ENCODE measurements around the gene RITA1. TPM values are rescaled to one million over a fixed set of nuclear protein-coding genes. Genes with fewer than 3 reads are reported as not detected.

RITA1 gene
- total and polyA plus RNA-seq, 10 of the 15 experiments (the other 5 are each of a cell fraction or from before 2014, with no cell fraction given), result 2.3 to 39.9 (median 24.8) TPM

- RAD21 ChIA-PET (ENCODE audit: unreplicated experiment), result interaction anchor here (0.6 to 0.9 kb wide), 2 partner anchors 9 to 33 kb away, joined by 3 read pairs; no protein-coding TSS in a partner anchor
- Histone ChIP-seq H2AFZ (ENCODE audit: control insufficient read depth, low read depth, low read length) (no peak overlapping the region), H3K9ac (ENCODE audit: control insufficient read depth, insufficient read depth, low read length) (no peak overlapping the region), H3K4me2 (ENCODE audit: control insufficient read depth, insufficient read depth) (no peak overlapping the region), H3K9me3 (replicated peaks; ENCODE audit: control insufficient read depth, insufficient read depth, low read length) (no peaks in the 10 kb centered on the region), H3K27me3 (replicated peaks in 1 of 2; ENCODE audit: control insufficient read depth in 2 of 2, insufficient read depth in 2 of 2, low read length in 1 of 2) (no peaks in the 10 kb centered on the region), H3K4me1 (ENCODE audit: control insufficient read depth, insufficient read depth, low read length) (peaks cover 14% of the 10 kb centered on the region), H3K79me2 (ENCODE audit: control insufficient read depth, insufficient read depth, low read length) (no peaks in the 10 kb centered on the region), H3K4me3 (no peak overlapping the region), H3K27ac (ENCODE audit: control insufficient read depth, insufficient read depth) (no peak overlapping the region), H3K36me3 (ENCODE audit: control insufficient read depth in 2 of 2, insufficient read depth in 2 of 2, low read length in 1 of 2) (no peaks in the 10 kb centered on the region), H4K20me1 (ENCODE audit: control insufficient read depth, insufficient read depth) (no peaks in the 10 kb centered on the region)
- intact Hi-C loops (cut with micrococcal nuclease; ENCODE audit: unreplicated experiment) (no loop called here), in situ Hi-C loops (cut with MboI) (loop anchor here (25.0 kb wide), 1 partner anchor 1763 kb away; no protein-coding TSS in a partner anchor)
- BruUV-seq (replicated peaks), result no TSS peak
- ATAC-seq (no peak), DNase-seq (ENCODE audit: low read depth, low spot score) (no peak), FAIRE-seq (no peak)
- SMC1A ChIA-PET (ENCODE audit: uncharacterized antibody, unreplicated experiment), result interaction anchor here (0.6 to 1.9 kb wide), 7 partner anchors 10 to 225 kb away, joined by 3 to 6 read pairs (median 4); no protein-coding TSS in a partner anchor
- POLR2A ChIA-PET, result interaction anchor here (0.6 to 1.3 kb wide), 5 partner anchors 10 to 65 kb away, joined by 3 to 5 read pairs (median 4); partner anchors contain the start of gene RITA1
- CTCF ChIA-PET, result interaction anchor here (0.8 to 1.8 kb wide), 3 partner anchors 17 to 222 kb away, joined by 3 to 6 read pairs (median 5); partner anchors contain the start of gene SDSL
- no peak for TF ChIP-seq POU2F2 (IDR thresholded peaks at IDR 0.05; ENCODE audit: borderline replicate concordance, low read depth, low read length)
- TF ChIP-seq FOXM1 (IDR thresholded peaks at IDR 0.05; ENCODE audit: low read depth, low read length), result no peak
- TF ChIP-seq RBBP5 (conservative IDR thresholded peaks at IDR 0.05), result no peak
- TF ChIP-seq, protein P1, sequence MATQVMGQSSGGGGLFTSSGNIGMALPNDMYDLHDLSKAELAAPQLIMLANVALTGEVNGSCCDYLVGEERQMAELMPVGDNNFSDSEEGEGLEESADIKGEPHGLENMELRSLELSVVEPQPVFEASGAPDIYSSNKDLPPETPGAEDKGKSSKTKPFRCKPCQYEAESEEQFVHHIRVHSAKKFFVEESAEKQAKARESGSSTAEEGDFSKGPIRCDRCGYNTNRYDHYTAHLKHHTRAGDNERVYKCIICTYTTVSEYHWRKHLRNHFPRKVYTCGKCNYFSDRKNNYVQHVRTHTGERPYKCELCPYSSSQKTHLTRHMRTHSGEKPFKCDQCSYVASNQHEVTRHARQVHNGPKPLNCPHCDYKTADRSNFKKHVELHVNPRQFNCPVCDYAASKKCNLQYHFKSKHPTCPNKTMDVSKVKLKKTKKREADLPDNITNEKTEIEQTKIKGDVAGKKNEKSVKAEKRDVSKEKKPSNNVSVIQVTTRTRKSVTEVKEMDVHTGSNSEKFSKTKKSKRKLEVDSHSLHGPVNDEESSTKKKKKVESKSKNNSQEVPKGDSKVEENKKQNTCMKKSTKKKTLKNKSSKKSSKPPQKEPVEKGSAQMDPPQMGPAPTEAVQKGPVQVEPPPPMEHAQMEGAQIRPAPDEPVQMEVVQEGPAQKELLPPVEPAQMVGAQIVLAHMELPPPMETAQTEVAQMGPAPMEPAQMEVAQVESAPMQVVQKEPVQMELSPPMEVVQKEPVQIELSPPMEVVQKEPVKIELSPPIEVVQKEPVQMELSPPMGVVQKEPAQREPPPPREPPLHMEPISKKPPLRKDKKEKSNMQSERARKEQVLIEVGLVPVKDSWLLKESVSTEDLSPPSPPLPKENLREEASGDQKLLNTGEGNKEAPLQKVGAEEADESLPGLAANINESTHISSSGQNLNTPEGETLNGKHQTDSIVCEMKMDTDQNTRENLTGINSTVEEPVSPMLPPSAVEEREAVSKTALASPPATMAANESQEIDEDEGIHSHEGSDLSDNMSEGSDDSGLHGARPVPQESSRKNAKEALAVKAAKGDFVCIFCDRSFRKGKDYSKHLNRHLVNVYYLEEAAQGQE (IDR thresholded peaks at IDR 0.05; ENCODE audit: low read depth, low read length), result no peak
- TF ChIP-seq SUZ12 (IDR thresholded peaks at IDR 0.05; ENCODE audit: unreplicated experiment), result no peak
- TF ChIP-seq PAX5 (IDR thresholded peaks at IDR 0.05; ENCODE audit: borderline replicate concordance, low read depth, low read length), result no peak
- TF ChIP-seq CREB1 (IDR thresholded peaks at IDR 0.05; ENCODE audit: low read depth), result no peak
- TF ChIP-seq PBX3 (IDR thresholded peaks at IDR 0.05; ENCODE audit: insufficient replicate concordance, low read depth, low read length), result no peak
- 94% methylated on average over 10 of the region's 12 CpGs for WGBS (ENCODE audit: insufficient coverage, insufficient replicate concordance, low lambda C conversion rate, missing lambda C conversion rate)
Measured at GRCh38 chr12:113200021-113200797, 14.7 kb downstream of the RITA1 start.
